ENCODE results near the gene IRX5.

IRX5 gene

DNA sequence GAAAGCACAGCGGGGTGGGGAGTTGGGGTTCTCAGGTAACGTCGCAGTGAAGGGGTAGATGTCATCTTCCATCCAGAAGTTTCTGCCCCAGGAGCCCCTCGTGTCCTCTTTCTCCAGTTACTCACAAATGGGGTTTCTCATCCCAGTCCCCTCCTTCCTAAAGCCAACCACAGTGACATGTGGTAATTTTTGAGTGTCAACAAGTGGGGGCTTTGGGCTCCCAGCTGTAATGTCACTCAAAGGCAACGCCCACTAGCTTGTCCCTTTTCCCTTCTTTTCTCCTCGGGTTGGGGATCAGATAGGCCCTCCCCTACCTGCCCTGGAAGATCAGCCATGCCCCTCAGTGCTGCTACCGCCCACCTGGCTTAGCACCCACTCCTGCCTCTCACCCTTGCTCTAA, 14.4 kb downstream of the IRX5 start:
- H3K4me3 ChIP-seq (ENCODE audit: low read depth, low read length), result no peak overlapping the region
- TF ChIP-seq, protein P1, sequence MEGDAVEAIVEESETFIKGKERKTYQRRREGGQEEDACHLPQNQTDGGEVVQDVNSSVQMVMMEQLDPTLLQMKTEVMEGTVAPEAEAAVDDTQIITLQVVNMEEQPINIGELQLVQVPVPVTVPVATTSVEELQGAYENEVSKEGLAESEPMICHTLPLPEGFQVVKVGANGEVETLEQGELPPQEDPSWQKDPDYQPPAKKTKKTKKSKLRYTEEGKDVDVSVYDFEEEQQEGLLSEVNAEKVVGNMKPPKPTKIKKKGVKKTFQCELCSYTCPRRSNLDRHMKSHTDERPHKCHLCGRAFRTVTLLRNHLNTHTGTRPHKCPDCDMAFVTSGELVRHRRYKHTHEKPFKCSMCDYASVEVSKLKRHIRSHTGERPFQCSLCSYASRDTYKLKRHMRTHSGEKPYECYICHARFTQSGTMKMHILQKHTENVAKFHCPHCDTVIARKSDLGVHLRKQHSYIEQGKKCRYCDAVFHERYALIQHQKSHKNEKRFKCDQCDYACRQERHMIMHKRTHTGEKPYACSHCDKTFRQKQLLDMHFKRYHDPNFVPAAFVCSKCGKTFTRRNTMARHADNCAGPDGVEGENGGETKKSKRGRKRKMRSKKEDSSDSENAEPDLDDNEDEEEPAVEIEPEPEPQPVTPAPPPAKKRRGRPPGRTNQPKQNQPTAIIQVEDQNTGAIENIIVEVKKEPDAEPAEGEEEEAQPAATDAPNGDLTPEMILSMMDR (IDR thresholded peaks at IDR 0.05; ENCODE audit: insufficient read depth, low read depth, low read length, missing control alignments), result no peak
- DNase-seq (ENCODE audit: low read depth), result no peak

DNA sequence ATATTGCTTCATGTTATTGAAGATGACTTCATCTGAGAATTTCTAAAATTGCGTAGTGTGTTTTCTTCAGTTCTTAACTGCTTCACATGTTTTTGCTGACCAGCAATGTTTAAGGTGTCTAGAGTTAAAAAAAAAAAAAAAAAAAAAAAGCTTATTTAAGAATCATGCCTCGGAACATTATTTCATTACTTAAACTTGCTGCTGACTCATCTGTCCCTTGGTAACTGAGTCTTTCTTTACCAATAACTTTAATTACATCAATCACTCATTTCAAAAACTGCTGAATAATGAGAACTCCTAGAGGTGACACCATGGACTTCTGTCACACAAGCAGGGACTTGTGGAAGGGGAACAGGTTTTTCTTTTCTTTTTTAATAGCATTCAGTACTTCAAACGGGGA, 16.2 kb downstream of the IRX5 start:
- TF ChIP-seq, protein P1 (IDR thresholded peaks at IDR 0.05; ENCODE audit: insufficient read depth, low read depth, low read length, missing control alignments), result no peak
- DNase-seq (ENCODE audit: low read depth), result no peak
- no peak overlapping the region for H3K4me3 ChIP-seq (ENCODE audit: low read depth, low read length)

DNA sequence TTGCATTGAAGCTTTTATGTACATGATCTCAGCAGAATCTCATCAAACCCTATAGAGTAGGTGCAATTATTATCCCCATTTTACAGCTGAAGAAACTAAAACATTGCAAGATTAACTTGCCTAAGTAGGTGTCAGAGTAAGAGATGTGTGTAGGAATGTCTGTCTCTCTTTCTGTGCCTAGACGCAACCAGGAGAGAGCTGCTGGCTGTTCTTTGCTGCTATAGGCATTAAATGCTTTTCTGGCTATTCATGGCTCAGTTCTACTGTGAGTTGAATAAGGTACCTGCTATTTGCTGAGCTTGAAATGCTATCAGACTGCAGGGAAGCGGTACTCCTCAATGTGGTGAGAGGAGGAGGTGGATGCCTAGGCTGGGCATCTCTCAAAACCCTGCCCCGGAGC, 17.0 kb downstream of the IRX5 start:
- TF ChIP-seq, protein P1 (IDR thresholded peaks at IDR 0.05; ENCODE audit: insufficient read depth, low read depth, low read length, missing control alignments), result no peak
- no peak for DNase-seq (ENCODE audit: low read depth)
- H3K4me3 ChIP-seq (ENCODE audit: low read depth, low read length), result no peak overlapping the region

DNA sequence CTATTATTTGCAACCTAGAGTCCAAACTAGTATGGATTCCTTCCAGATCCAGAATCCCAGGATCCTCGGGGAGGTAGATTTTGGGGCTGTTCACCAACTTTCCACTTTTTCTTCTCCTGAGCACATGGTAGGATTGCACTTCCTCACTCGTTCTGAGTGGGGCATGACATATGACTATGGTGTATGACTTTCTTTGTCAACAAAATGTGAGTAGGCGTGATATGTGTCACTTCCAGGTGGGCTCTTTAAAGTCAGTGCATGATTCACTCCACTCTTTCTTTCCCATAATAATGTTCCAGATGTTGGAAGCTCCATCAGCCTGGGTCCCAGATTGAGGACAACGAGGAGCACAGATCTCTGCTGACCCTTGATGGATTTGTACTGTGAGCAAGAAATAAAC, 21.5 kb downstream of the IRX5 start:
- H3K4me3 ChIP-seq (ENCODE audit: low read depth, low read length), result no peak overlapping the region
- TF ChIP-seq, protein P1 (IDR thresholded peaks at IDR 0.05; ENCODE audit: insufficient read depth, low read depth, low read length, missing control alignments), result no peak
- no peak for DNase-seq (ENCODE audit: low read depth)

DNA sequence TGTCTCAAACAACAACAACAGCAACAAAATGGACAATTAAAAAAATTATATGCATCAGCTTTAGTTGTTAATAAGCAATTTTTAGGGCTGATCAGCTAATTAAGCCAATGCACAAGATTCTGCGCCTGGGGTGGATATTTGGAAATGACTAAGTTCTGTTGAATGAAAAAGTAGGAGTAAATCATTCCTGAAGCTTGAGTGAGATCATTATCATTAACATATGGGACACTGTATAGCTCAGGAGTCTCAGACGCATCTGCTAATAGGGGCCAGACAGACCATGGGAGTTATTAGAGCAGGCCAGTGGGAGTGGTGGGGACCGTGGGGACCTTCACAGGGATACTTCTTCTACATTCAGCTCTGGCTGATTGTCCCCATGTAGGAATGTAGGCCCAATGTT, 22.8 kb downstream of the IRX5 start:
- no peak for DNase-seq (ENCODE audit: low read depth)
- TF ChIP-seq, protein P1 (IDR thresholded peaks at IDR 0.05; ENCODE audit: insufficient read depth, low read depth, low read length, missing control alignments), result no peak
- no peak overlapping the region for H3K4me3 ChIP-seq (ENCODE audit: low read depth, low read length)

DNA sequence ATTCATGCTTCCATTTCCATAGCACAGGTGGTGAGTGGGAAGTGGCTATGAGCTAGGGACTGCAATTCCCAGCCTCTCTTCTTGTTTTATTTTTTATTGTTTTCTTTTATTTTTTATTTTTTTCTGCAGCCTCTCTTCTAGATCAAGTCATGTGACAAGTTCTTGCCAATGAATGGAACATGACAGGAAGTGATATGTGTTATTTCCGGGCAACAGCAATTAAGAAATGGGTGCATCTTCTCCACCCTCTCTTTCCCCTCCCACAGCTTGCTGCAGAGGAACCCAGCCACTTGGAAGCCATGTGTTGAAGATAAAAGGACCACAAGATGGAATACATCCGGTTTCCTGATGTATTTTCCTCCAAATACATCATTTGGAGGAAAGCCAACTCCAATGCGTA, 23.6 kb downstream of the IRX5 start:
- TF ChIP-seq, protein P1 (IDR thresholded peaks at IDR 0.05; ENCODE audit: insufficient read depth, low read depth, low read length, missing control alignments), result no peak
- no peak overlapping the region for H3K4me3 ChIP-seq (ENCODE audit: low read depth, low read length)
- no peak for DNase-seq (ENCODE audit: low read depth)

DNA sequence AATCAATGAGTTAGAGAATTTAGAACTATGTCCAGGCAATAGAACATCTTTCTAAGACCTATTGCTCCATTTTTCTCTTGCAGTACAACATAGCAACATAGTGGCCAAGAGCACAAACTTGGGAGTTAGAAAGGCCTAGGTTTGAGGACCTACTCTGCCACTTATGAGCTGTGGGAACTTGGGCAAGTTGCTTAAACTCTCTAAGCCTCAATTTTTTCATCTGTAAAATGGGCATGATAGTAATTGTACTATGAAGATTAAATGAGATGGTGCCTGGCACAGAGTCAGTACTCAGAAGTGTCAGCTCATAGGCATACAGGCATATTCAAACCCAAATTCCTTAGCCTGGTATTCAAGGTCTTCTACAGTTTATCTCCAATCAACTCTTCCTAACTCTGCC, 25.1 kb downstream of the IRX5 start:
- no peak for DNase-seq (ENCODE audit: low read depth)
- TF ChIP-seq, protein P1 (IDR thresholded peaks at IDR 0.05; ENCODE audit: insufficient read depth, low read depth, low read length, missing control alignments), result no peak

More for the DNA sequence above, 25.1 kb downstream of the IRX5 start:
- no peak overlapping the region for H3K4me3 ChIP-seq (ENCODE audit: low read depth, low read length)

All from GM12865 (cell line).